HG03060 (cell line): ENCODE data around the gene TBC1D22B.
A peak's percentile ranks its signal among the peaks of the same experiment; 100 is the strongest.

Source experiments
- ATAC-seq: cut with Tn5 transposase; IDR thresholded peaks from one replicate; pipeline ENCODE4 v1.9.1; 2021; ENCODE audit warnings: low read depth, moderate number of reproducible peaks; ENCODE audit not compliant: unreplicated experiment

Gene TBC1D22B

GRCh38 chr6:37347177-37347576, 89.6 kb downstream of the TBC1D22B start:
- no peak for ATAC-seq

DNA sequence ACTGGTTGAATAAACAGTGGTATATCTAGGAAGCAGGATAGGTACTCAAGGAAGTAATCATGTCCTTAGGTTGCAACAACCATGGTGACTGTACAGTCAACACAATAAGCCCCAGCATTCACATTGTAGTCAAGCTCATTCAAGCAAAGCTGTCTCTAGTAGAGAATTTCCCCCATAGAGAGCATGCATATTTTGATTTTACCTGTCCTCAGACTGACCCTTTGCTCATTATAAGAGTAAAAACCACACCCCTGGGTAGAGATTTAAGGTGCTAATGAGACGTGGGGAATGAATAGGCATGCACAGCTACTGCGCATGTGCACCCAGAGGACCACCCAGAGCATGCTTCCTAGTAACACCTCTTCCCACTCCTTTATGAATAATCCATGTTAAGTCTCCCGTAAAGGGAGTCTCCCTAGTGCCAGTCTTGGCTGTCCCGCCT, 90.1 kb downstream of the TBC1D22B start:
- no peak for ATAC-seq

- ATAC-seq: no peak
Observed at GRCh38 chr6:37351027-37351426, 93.5 kb downstream of the TBC1D22B start.

GRCh38 chr6:37352384-37352783, 94.8 kb downstream of the TBC1D22B start:
- ATAC-seq: no peak

GRCh38 chr6:37353761-37354525, 96.4 kb downstream of the TBC1D22B start, which contains the start of gene RNF8:
Gene RNF8, plus strand, starts transcription at chr6:37353983. Its CDS starts 182 bp downstream, at chr6:37354165.
- ATAC-seq: peak; percentile 54

DNA sequence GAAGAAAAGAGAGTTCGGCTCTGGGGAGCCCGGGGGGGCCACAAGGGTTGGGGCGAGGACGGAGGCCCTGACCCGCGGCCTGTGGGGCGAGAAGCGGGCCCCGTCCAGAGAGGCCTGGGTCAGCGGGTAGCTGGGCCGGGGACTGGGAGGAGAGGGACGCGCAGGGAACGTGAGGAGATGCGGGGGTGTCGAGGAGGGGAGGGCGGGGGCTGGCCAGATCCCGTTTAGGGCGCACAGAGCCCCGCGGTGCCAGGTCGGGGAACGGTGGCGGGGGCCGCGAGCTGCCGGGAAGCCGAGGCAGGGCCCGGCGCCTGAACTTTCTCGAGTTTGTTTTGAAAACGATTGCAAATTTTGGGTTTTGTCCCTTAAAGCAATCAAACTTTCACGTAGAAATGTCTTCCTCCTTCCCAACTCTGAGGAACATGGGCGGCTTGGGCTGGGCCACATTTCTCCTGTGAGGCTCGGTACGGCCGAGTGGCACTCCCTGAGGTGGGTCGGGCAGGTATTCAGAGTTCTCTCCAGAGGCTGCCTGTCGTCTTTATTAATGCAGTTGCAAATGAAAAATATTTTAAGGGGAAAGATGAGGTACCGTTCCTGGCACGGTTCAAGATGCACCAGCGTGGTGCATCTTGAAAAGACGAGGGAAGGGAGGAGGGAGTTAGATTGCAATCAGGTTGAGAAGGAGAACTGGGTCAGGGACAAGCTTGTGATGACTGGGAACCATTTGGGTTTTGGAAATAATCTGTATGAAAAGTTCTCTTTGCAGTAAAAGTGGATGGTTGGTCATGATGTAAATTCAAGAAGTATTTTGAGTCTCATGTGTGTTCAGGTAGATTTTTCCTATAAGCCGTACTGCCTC, 97.2 kb downstream of the TBC1D22B start:
- no peak for ATAC-seq

DNA sequence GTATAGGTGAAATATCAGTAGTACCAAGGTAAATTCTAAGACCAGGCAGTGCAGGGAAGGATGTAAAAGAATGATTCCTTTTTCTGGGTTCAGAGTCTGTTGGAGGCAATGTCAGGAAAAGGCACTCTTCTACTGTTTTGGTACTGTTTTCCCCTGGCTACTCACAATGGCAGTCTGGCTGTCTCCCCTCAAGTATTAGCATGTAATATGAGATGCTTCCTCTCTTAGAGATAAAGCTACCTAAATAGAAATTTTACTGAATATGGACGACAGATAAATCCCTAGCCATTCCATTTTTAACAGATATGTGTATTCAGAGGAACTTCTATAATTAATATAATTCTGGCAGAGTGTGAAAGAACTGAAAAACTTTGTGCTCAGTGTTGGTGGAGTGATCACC, 99.7 kb downstream of the TBC1D22B start:
- no peak for ATAC-seq

GRCh38 chr6:37357860-37358259, 100.3 kb downstream of the TBC1D22B start:
- no peak for ATAC-seq

GRCh38 chr6:37359039-37359438, 101.5 kb downstream of the TBC1D22B start:
- ATAC-seq: no peak

DNA sequence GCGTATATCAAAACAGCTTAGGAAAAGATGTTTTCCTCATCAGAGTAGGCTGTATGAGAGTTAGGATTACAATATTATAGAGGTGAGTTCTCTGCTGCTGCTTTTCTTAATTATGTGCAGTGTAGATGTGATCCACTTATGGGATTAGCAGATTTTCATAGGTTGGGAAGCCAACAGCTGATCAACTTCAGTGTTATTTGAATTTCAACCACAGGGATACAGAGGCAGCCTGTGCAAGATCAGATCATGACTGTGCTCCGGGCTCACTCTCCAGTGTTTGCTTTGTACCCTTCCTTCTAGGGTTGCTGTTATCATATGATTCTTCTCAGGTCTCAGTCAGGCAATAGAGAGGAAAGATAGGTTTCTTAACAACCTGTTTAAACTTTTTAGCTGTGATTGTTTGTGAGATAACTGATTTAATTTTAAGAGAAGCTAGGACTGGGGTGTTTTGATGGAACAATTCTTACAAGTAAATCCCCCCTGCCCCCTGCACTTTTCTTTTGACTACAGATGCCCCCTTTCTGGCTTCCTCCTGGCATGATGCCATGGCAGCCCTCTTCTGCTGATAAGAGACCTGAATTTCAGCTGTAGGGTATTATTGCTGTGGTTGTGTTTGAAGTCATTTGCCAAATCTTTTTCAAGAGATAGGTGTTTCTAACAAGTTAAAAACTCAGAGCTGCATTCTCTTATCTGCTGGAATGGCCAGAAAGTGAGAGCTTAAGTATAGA, 104.7 kb downstream of the TBC1D22B start:
- no peak for ATAC-seq

DNA sequence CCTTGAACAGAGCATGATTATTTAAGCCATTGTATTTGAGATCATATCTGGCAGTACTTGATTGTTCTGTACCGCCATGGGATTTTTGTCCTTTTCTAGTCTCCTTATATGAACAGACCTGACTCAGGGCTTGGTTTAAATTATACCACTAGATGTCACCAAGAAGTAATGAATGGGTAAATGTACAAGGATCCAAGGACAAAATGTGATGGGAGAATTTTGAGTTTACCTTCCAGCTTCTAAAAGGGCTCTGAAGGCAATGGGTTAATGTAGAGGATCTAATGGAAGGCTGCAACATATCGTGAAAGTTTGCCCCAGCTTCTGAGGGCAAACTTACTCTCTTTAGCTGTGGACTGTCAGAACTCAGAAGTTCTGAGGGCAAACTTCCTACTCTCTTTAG, 108.2 kb downstream of the TBC1D22B start:
- ATAC-seq: no peak

DNA sequence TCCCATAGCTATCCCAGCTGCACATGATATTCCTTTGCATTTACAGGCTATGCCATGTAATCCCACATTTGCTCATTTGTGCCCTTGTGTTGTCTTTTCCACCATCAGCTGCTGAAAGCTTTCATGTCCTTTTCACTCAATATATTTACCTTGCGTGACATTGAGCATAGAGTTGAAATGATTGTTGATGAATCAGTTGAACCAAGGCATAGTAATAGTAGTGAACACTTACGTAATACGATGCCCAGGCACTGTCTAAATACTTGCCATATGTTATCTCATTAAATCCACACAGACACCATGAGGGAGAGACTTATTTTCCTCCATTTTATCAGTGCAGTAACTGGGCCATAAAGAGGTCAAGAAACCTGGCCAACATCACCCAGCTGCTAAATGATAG, 109.3 kb downstream of the TBC1D22B start:
- ATAC-seq: no peak

GRCh38 chr6:37368961-37369320, 111.4 kb downstream of the TBC1D22B start:
- ATAC-seq: no peak

DNA sequence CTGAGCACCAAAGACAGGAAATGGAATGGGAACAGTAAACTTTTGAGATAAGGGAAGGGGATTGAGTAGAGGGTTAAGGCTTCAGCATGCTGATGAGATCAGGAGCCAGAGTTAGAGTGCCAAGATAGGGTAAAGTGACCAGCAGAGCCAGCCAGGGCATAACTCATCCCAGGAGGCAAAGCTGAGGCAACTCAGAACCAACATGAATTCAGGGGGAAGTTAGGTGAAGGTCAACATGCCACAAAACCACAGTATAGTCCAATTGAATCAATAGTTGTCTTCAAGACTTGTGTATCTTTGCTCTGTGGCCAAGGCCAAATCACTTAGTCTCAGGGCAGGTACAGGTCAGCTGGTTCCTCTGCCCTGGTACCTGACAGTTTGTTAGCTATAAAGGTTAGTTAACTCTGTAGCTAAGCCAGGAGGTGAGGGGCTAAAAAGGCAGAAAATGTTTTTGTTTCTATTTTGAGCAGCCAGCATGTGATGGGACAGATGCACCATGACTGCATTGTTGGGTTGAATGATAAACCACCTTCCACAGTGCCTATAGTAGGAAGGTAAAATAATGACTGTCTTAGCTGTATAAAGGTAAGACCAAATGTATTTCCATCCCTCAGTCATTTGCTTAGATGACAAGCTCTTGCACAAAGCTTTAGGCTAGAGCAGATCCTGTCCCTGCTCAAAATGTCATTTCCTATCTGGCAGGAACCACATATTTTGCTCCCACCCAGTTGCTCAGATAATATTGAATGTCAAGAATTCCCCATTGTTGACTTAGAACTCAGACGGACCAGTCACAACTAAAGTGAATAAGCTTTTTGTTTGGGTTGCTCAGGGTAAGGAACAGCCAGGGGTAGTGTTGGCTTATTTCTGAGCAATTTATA, 112.0 kb downstream of the TBC1D22B start:
- ATAC-seq: no peak

GRCh38 chr6:37371154-37372083, 113.8 kb downstream of the TBC1D22B start:
- ATAC-seq: no peak

DNA sequence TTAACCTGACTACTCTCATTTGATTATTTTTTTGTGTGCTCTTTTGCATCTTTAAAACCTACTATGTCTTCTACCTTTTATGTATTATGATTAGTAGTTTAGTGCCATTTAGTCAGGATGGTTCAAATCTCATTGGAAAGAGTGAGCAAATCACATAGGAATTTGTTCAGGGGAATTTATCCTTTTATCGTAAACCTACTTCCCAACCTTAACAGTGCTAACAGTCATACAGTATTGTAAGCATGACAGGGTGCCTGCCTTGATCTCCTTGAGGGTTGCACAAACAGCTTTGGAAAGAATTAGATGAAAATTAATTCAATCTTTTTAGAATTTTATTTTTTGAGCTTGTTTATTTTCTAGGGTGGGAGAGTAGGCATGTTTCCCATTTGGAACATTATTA, 114.5 kb downstream of the TBC1D22B start:
- no peak for ATAC-seq

GRCh38 chr6:37373822-37374471, 116.4 kb downstream of the TBC1D22B start:
- ATAC-seq: no peak

DNA sequence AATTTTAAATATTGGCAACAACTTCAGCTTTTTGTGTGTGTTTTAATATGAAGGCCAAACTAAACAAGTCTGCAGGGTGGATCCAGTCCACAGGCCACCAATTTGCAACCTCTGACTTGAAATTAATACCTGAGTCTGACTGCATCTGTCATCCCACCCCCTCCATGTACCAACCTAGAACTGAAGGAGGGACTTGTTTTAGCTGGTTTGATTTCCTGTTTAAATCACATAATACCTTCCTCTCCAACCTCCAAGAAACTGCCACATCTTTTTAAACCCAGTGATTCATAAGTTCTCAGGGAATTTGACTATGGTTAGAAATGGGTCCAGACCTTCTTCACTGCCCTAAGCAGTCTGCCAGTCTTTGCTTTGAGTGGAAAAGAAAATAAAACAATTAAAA, 117.8 kb downstream of the TBC1D22B start:
- no peak for ATAC-seq
